Natural killer cell (primary cell): ENCODE measurements around the gene CCNDBP1. TPM values are rescaled to one million over a fixed set of nuclear protein-coding genes. Genes with fewer than 3 reads are reported as not detected.
A peak's percentile ranks its signal among the peaks of the same experiment; 100 is the strongest.

ENCODE experiments used
- ATAC-seq, 3 donors: fragments of 150-1000 bp in 2 of 3; fragments of 200-7000 bp in 1 of 3; cut with Tn5 transposase; 1 replicate in 1 of 3; 2 replicates in 2 of 3; pipeline ENCODE4 v1.10.0; 2021; ENCODE audit warnings: mild to moderate bottlenecking in 2 of 3, moderate library complexity in 2 of 3
- DNase-seq, 2 donors: peaks; one replicate each; pipeline versions ENCODE4 v3.0.0 to v3.0.0-alpha.2; 2013 to 2021; ENCODE audit warnings: mixed read lengths in 1 of 2
- H3K27ac ChIP-seq: one replicate; pipeline ENCODE4 v1.5.1; 2013; ENCODE audit warnings: mild to moderate bottlenecking, low read length
- H3K27me3 ChIP-seq: one replicate; pipeline ENCODE4 v1.6.1; 2013; ENCODE audit warnings: low read length; ENCODE audit not compliant: control insufficient read depth, insufficient read depth
- H3K36me3 ChIP-seq: one replicate; pipeline ENCODE4 v1.6.1; 2013; ENCODE audit warnings: low read length; ENCODE audit not compliant: control insufficient read depth, insufficient read depth
- H3K4me1 ChIP-seq: one replicate; pipeline ENCODE4 v1.6.1; 2013; ENCODE audit warnings: low read length; ENCODE audit not compliant: control insufficient read depth, insufficient read depth
- H3K4me3 ChIP-seq: one replicate; pipeline ENCODE4 v1.5.1; 2013; ENCODE audit warnings: low read length
- H3K9me3 ChIP-seq: one replicate; pipeline ENCODE4 v1.6.1; 2013; ENCODE audit warnings: low read length; ENCODE audit not compliant: control insufficient read depth, insufficient read depth
- H3K27ac Mint-ChIP-seq, 2 donors: one replicate each; pipeline ENCODE4 v1.8.0; 2022; ENCODE audit warnings: mild to moderate bottlenecking in 2 of 2, mixed read lengths in 2 of 2, moderate library complexity in 1 of 2
- H3K27me3 Mint-ChIP-seq, 2 donors: one replicate each; pipeline ENCODE4 v1.8.0; 2022; ENCODE audit warnings: low read depth in 2 of 2, mixed read lengths in 2 of 2
- H3K36me3 Mint-ChIP-seq: one replicate; pipeline ENCODE4 v1.8.0; 2022; ENCODE audit warnings: mixed read lengths
- H3K4me1 Mint-ChIP-seq, 2 donors: one replicate each; pipeline ENCODE4 v1.8.0; 2022; ENCODE audit warnings: mixed read lengths in 2 of 2
- H3K4me3 Mint-ChIP-seq: one replicate; pipeline ENCODE4 v1.8.0; 2022; ENCODE audit warnings: mild to moderate bottlenecking, moderate library complexity, mixed read lengths
- H3K9me3 Mint-ChIP-seq, 2 donors: one replicate each; pipeline ENCODE4 v1.8.0; 2022; ENCODE audit warnings: mixed read lengths in 2 of 2
- CTCF ChIP-seq: fragments of 200-600 bp; IDR thresholded peaks from one replicate; pipeline ENCODE4 v1.8.0; 2022; ENCODE audit warnings: antibody characterized with exemption
- WGBS: methylation state at CpG from one replicate; pipeline ENCODE4 v1.1.7; 2013; ENCODE audit warnings: missing lambda C conversion rate; ENCODE audit not compliant: insufficient coverage; 5-methylcytosine and 5-hydroxymethylcytosine counted together
- intact Hi-C: fragments of 100-400 bp; cut with micrococcal nuclease; formaldehyde crosslinking; loops from one replicate; pipeline ENCODE4 v1.14.2; 2022
- total RNA-seq, 4 donors: library from RNA; stranded (reverse); fragments of 120-200 nt in 1 of 4; gene quantifications; one replicate each; pipeline versions ENCODE4 v1.2.3 to v1.2.4, GENCODE V29; 2013 to 2022

Gene CCNDBP1
- total RNA-seq, 3 donors from 2014 or later (not counting 1 experiment from before 2014, with no cell fraction given): 120 to 150 (median 129) TPM

- Mint-ChIP-seq H3K4me1 (peaks cover 12 to 19% of the 10 kb centered on the region in 2 donors), H3K9me3 (no peaks in the 10 kb centered on the region), H3K27me3 (peaks cover 2 to 3% of the 10 kb centered on the region in 2 donors), H3K4me3 (no peak overlapping the region), H3K36me3 (no peaks in the 10 kb centered on the region), H3K27ac (peak overlapping the region in 1 of 2 donors; percentile 26)
- intact Hi-C loops: no loop called here
- H3K36me3 ChIP-seq: no peaks in the 10 kb centered on the region
- WGBS: 58% methylated on average over 12 of the region's 13 CpGs
- DNase-seq (peak in 1 of 2 donors; percentile 24), ATAC-seq (peak in 2 of 3 donors; percentile 43 to 46)
- no peak overlapping the region for H3K27ac ChIP-seq
- H3K27me3 ChIP-seq: no peaks in the 10 kb centered on the region
- no peaks in the 10 kb centered on the region for H3K9me3 ChIP-seq
- no peak overlapping the region for H3K4me3 ChIP-seq
- peaks cover 10% of the 10 kb centered on the region for H3K4me1 ChIP-seq
- TF ChIP-seq CTCF: peak; percentile 19
These were observed 33.9 kb downstream of the CCNDBP1 start for GRCh38 chr15:43218908-43219706.

- ATAC-seq: peak; percentile 56 to 86 (median 72)
- Mint-ChIP-seq H3K9me3 (no peaks in the 10 kb centered on the region), H3K36me3 (no peaks in the 10 kb centered on the region), H3K27me3 (peaks cover under 1 to 3% of the 10 kb centered on the region in 2 donors), H3K27ac (peak overlapping the region; percentile 43 to 81), H3K4me3 (peak overlapping the region; percentile 2), H3K4me1 (peaks cover 12 to 19% of the 10 kb centered on the region in 2 donors)
- H3K27me3 ChIP-seq: no peaks in the 10 kb centered on the region
- H3K4me3 ChIP-seq: no peak overlapping the region
- H3K4me1 ChIP-seq: peaks cover 10% of the 10 kb centered on the region
- 75% methylated on average over 16 of the region's 16 CpGs for WGBS
- H3K27ac ChIP-seq: no peak overlapping the region
- intact Hi-C loops: no loop called here
- no peaks in the 10 kb centered on the region for H3K9me3 ChIP-seq
- H3K36me3 ChIP-seq: no peaks in the 10 kb centered on the region
- TF ChIP-seq CTCF: no peak
- DNase-seq: no peak
These were observed 35.0 kb downstream of the CCNDBP1 start for GRCh38 chr15:43219929-43220928.

- ATAC-seq: no peak
- peak within 1 kb of the TSS; percentile 2 for H3K4me3 Mint-ChIP-seq
- peaks cover 16% of the 10 kb centered on the region for H3K4me1 ChIP-seq
- H3K27me3 ChIP-seq: no peaks in the 10 kb centered on the region
- H3K27me3 Mint-ChIP-seq: peaks cover 7 to 11% of the 10 kb centered on the region in 2 donors
- intact Hi-C loops: no loop called here
- no peak for TF ChIP-seq CTCF
- H3K9me3 ChIP-seq: no peaks in the 10 kb centered on the region
- no peaks in the 10 kb centered on the region for H3K9me3 Mint-ChIP-seq
- WGBS: 62% methylated on average over 2 of the region's 3 CpGs
- peaks cover 20 to 27% of the 10 kb centered on the region in 2 donors for H3K4me1 Mint-ChIP-seq
- H3K27ac Mint-ChIP-seq: peak within 1 kb of the TSS; percentile 43 to 81
- no peak for DNase-seq
- no peaks in the 10 kb centered on the region for H3K36me3 Mint-ChIP-seq
- H3K36me3 ChIP-seq: no peaks in the 10 kb centered on the region
- no peak within 1 kb of the TSS for H3K4me3 ChIP-seq
- no peak within 1 kb of the TSS for H3K27ac ChIP-seq
These were observed 35.8 kb downstream of the CCNDBP1 start, which contains the start of gene EPB42 for GRCh38 chr15:43220991-43221403. TSS of gene EPB42 (minus strand) at chr15:43221018. CDS start at chr15:43220825, 193 bp downstream.
